HG03139 (cell line): Measurements from ENCODE around the gene SHOC2.
A peak's percentile ranks its signal among the peaks of the same experiment; 100 is the strongest.
"Not testable (repeated sequence)": the region's sequence is repeated elsewhere in the genome, so short reads cannot be mapped to it uniquely, and the experiment has no call there.

ENCODE experiments used
- ATAC-seq: cut with Tn5 transposase; IDR thresholded peaks from one replicate; pipeline ENCODE4 v1.9.1; 2021; ENCODE audit not compliant: unreplicated experiment

Gene SHOC2

GRCh38 chr10:110901954-110902819 lies 17.2 kb upstream of the SHOC2 start:
- no peak for ATAC-seq

- no peak for ATAC-seq
These were observed 15.8 kb upstream of the SHOC2 start for GRCh38 chr10:110903280-110904278.

GRCh38 chr10:110910138-110910537 lies 9.3 kb upstream of the SHOC2 start:
- no peak for ATAC-seq

GRCh38 chr10:110912374-110912773 lies 7.0 kb upstream of the SHOC2 start:
- ATAC-seq: no peak

GRCh38 chr10:110914431-110914830 lies 5.0 kb upstream of the SHOC2 start:
- no peak for ATAC-seq

GRCh38 chr10:110915035-110915434 lies 4.4 kb upstream of the SHOC2 start:
- ATAC-seq: no peak

- ATAC-seq: not testable (repeated sequence)
These were observed 3.8 kb upstream of the SHOC2 start for GRCh38 chr10:110915600-110915999.

GRCh38 chr10:110916554-110917346 lies 2.7 kb upstream of the SHOC2 start:
- no peak for ATAC-seq

GRCh38 chr10:110918269-110918642 lies 1.1 kb upstream of the SHOC2 start:
- no peak for ATAC-seq

- ATAC-seq: peak; percentile 80
These were observed 608 bp upstream of the SHOC2 start, which contains the start of gene BBIP1 for GRCh38 chr10:110918643-110919348. Gene BBIP1, minus strand, starts transcription at chr10:110919180. Its CDS starts 1,023 bp downstream, at chr10:110918157.

GRCh38 chr10:110919971-110920881 lies 822 bp downstream of the SHOC2 start:
- peak; percentile 23 for ATAC-seq

GRCh38 chr10:110923856-110924493 lies 4.6 kb downstream of the SHOC2 start:
- peak; percentile 5 for ATAC-seq

GRCh38 chr10:110927461-110927860 lies 8.1 kb downstream of the SHOC2 start:
- no peak for ATAC-seq

GRCh38 chr10:110931769-110932381 lies 12.5 kb downstream of the SHOC2 start:
- no peak for ATAC-seq

GRCh38 chr10:110932505-110933180 lies 13.2 kb downstream of the SHOC2 start:
- ATAC-seq: no peak

- no peak for ATAC-seq
These were observed 17.4 kb downstream of the SHOC2 start for GRCh38 chr10:110936757-110937156.

GRCh38 chr10:110939419-110939818 lies 20.0 kb downstream of the SHOC2 start:
- ATAC-seq: no peak
